HUES48 (cell line): ENCODE measurements around the gene NGEF.

Experiments used
- H3K27ac ChIP-seq: one replicate; pipeline ENCODE4 v1.7.0; 2013; ENCODE audit warnings: low read depth, low read length, inconsistent platforms
- H3K27me3 ChIP-seq: 2 replicates; pipeline ENCODE4 v1.6.1; 2013; ENCODE audit warnings: mild to moderate bottlenecking, low read length; ENCODE audit not compliant: control insufficient read depth, insufficient read depth
- H3K36me3 ChIP-seq: 2 replicates; pipeline ENCODE4 v1.6.1; 2013; ENCODE audit warnings: low read length; ENCODE audit not compliant: control insufficient read depth, insufficient read depth
- H3K4me1 ChIP-seq: 2 replicates; pipeline ENCODE4 v1.6.1; 2013; ENCODE audit warnings: mild to moderate bottlenecking, low read length; ENCODE audit not compliant: control insufficient read depth, insufficient read depth
- H3K4me3 ChIP-seq: 2 replicates; pipeline ENCODE4 v1.5.1; 2013; ENCODE audit warnings: mild to moderate bottlenecking, low read depth, low read length
- H3K9ac ChIP-seq: 2 replicates; pipeline ENCODE4 v1.6.1; 2013; ENCODE audit warnings: mild to moderate bottlenecking, low read depth, low read length, moderate library complexity
- H3K9me3 ChIP-seq: 2 replicates; pipeline ENCODE4 v1.6.1; 2013; ENCODE audit warnings: low read length; ENCODE audit not compliant: control insufficient read depth, insufficient read depth

Gene NGEF

GRCh38 chr2:233041722-233042323, 28.8 kb upstream of the NGEF start:
- no peaks in the 10 kb centered on the region for H3K36me3 ChIP-seq
- H3K9ac ChIP-seq: no peak overlapping the region
- H3K9me3 ChIP-seq: no peaks in the 10 kb centered on the region
- H3K4me3 ChIP-seq: no peak overlapping the region
- no peaks in the 10 kb centered on the region for H3K27me3 ChIP-seq
- no peak overlapping the region for H3K27ac ChIP-seq
- H3K4me1 ChIP-seq: no peaks in the 10 kb centered on the region

- Histone ChIP-seq H3K36me3 (no peaks in the 10 kb centered on the region), H3K9me3 (no peaks in the 10 kb centered on the region), H3K27me3 (no peaks in the 10 kb centered on the region), H3K27ac (no peak overlapping the region), H3K4me1 (no peaks in the 10 kb centered on the region), H3K4me3 (no peak overlapping the region), H3K9ac (no peak overlapping the region)
These were observed 27.5 kb upstream of the NGEF start for GRCh38 chr2:233040571-233040970.

GRCh38 chr2:233039846-233040530, 26.9 kb upstream of the NGEF start:
- Histone ChIP-seq H3K36me3 (no peaks in the 10 kb centered on the region), H3K27me3 (no peaks in the 10 kb centered on the region), H3K27ac (no peak overlapping the region), H3K4me1 (no peaks in the 10 kb centered on the region), H3K9ac (no peak overlapping the region), H3K4me3 (no peak overlapping the region), H3K9me3 (no peaks in the 10 kb centered on the region)

DNA sequence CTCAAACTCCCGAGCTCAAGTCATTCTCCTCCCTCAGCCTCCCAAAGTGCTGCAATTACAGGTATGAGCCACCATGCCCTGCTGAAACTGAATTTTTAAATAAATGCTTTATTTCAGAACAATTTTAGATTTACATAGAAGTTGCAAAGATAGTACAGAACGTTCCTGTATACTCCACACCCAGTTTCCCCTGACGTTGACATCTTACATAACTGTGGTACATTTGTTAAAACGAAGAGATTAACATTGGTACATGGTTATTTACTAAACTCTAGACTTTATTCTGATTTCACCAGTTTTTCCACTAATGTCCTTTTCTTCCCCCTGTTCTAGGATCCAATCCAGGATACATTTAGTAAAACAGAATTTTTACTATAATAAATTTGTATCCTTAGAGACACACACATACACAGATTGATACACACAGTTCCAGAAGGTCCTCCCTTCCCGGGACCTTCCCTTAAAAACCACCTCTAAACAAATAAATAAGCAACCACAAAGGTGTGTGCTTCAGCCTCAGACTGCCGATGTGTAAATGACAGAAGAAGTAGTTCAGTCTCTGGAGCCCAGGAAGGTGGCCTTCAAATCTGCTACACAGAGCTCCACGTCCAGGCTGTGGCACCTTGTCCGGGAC, 26.3 kb upstream of the NGEF start:
- no peaks in the 10 kb centered on the region for H3K4me1 ChIP-seq
- no peak overlapping the region for H3K27ac ChIP-seq

DNA sequence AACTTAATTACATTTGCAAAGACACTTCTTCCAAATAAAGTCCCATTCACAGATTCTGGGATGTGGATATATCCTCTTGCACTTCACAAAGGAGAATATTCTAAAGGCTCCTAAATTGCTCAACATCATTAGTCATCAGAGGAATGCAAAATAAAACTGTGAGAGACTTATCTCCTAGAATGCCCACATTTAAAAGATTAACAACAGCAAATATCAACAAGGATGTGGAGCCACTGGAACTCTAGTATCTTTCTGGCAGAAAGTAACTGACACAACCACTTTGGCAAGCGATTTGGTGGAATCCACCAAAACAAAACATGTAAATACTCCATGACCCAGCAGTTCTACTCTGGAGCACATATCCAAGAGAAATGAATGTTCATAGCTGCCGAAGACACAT, 24.0 kb upstream of the NGEF start:
- no peak overlapping the region for H3K4me3 ChIP-seq
- no peaks in the 10 kb centered on the region for H3K36me3 ChIP-seq
- no peaks in the 10 kb centered on the region for H3K27me3 ChIP-seq
- no peaks in the 10 kb centered on the region for H3K9me3 ChIP-seq
- H3K27ac ChIP-seq: no peak overlapping the region
- H3K9ac ChIP-seq: no peak overlapping the region
- no peaks in the 10 kb centered on the region for H3K4me1 ChIP-seq

More for the DNA sequence above, 26.3 kb upstream of the NGEF start:
- Histone ChIP-seq H3K27me3 (no peaks in the 10 kb centered on the region), H3K4me3 (no peak overlapping the region), H3K9ac (no peak overlapping the region), H3K9me3 (no peaks in the 10 kb centered on the region), H3K36me3 (no peaks in the 10 kb centered on the region)

- Histone ChIP-seq H3K27me3 (no peaks in the 10 kb centered on the region), H3K9me3 (no peaks in the 10 kb centered on the region), H3K4me1 (no peaks in the 10 kb centered on the region), H3K9ac (no peak overlapping the region), H3K4me3 (no peak overlapping the region), H3K27ac (no peak overlapping the region), H3K36me3 (no peaks in the 10 kb centered on the region)
These were observed 23.2 kb upstream of the NGEF start for GRCh38 chr2:233036162-233036838.

- no peaks in the 10 kb centered on the region for H3K9me3 ChIP-seq
- H3K27ac ChIP-seq: no peak overlapping the region
- no peak overlapping the region for H3K4me3 ChIP-seq
- no peaks in the 10 kb centered on the region for H3K27me3 ChIP-seq
- no peaks in the 10 kb centered on the region for H3K4me1 ChIP-seq
- H3K36me3 ChIP-seq: no peaks in the 10 kb centered on the region
- H3K9ac ChIP-seq: no peak overlapping the region
These were observed 22.5 kb upstream of the NGEF start for GRCh38 chr2:233035426-233036161.

GRCh38 chr2:233034091-233034882, 21.2 kb upstream of the NGEF start:
- Histone ChIP-seq H3K4me3 (no peak overlapping the region), H3K27ac (no peak overlapping the region), H3K27me3 (no peaks in the 10 kb centered on the region), H3K36me3 (no peaks in the 10 kb centered on the region), H3K9me3 (no peaks in the 10 kb centered on the region), H3K9ac (no peak overlapping the region), H3K4me1 (no peaks in the 10 kb centered on the region)

DNA sequence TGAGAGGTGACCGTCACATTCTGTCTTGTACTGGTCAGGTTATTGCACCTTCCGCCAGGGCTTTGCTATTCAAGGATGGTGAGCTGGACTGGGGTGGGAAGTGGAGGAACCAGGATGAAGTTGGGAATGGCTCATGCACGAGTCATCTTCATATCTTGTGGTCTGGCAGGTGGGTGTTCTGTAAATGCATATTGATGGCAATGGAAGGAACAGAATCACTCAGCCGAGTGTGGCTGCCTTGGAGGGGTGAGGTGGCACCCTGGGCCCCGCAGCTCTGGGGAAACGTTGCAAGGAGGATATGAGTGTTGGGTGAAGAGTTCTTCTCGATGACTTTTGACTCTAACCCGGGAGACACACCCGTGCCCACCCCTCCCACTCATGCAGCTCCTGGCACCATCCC, 20.6 kb upstream of the NGEF start:
- Histone ChIP-seq H3K27ac (no peak overlapping the region), H3K4me3 (no peak overlapping the region), H3K27me3 (no peaks in the 10 kb centered on the region), H3K4me1 (no peaks in the 10 kb centered on the region), H3K9ac (no peak overlapping the region), H3K9me3 (no peaks in the 10 kb centered on the region), H3K36me3 (no peaks in the 10 kb centered on the region)

DNA sequence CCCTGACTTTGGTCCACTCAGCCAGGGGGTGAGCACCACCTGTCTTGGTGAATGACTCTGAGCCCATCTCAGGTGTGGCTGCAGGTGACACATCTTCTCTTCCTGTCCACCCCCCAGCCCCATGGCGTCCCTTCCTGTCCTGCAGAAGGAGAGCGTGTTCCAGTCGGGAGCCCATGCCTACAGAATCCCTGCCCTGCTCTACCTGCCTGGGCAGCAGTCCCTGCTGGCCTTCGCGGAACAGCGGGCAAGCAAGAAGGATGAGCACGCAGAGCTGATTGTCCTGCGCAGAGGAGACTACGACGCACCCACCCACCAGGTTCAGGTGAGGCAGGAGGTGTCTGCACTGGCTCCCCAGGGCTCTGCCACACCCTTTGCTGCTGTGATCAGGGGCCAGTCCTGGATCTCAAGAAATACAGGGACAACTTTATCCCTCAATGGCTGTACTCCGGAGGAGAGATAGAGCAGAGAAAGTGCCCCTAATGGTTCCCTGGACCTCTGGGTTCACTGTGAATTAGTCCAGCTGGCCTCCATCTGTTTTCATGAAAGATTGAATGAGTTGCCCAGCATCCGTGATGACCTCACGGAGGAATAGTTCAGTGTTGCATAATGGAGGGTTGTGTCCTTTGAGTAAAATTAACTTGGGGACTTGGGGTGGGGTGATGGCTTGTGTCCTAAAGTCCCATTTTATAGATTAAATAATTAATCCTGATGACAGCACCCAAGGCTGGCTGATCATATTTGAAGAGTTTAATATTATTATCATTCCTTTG, 19.7 kb upstream of the NGEF start, which contains the start of gene NEU2:
TSS of gene NEU2 (plus strand) at position 122 of the 770 bp plus-strand sequence. CDS start at position 122, 0 bp downstream.
- Histone ChIP-seq H3K9me3 (no peaks in the 10 kb centered on the region), H3K36me3 (no peaks in the 10 kb centered on the region), H3K27ac (no peak within 1 kb of the TSS), H3K27me3 (no peaks in the 10 kb centered on the region), H3K4me3 (no peak within 1 kb of the TSS), H3K9ac (no peak within 1 kb of the TSS), H3K4me1 (no peaks in the 10 kb centered on the region)
